Fibroblast of the aortic adventitia (primary cell): ENCODE data around the gene RAPGEF2. TPM values are rescaled to one million over a fixed set of nuclear protein-coding genes. Genes with fewer than 3 reads are reported as not detected.
A peak's percentile ranks its signal among the peaks of the same experiment; 100 is the strongest.

ENCODE experiments used
- DNase-seq: peaks from one replicate; pipeline ENCODE4 v3.0.0-alpha.2; 2010; ENCODE audit warnings: low read depth
- H3K4me3 ChIP-seq: 2 replicates; pipeline ENCODE4 v1.5.1; 2011; ENCODE audit warnings: low read depth, mild to moderate bottlenecking, control low read depth, low read length, moderate library complexity
- total RNA-seq: library from RNA; depleted of rRNA; stranded (reverse); fragments of >200 nt; gene quantifications from 2 replicates; pipeline ENCODE4 v1.2.3, GENCODE V29; 2012; ENCODE audit warnings: low replicate concordance
- TF ChIP-seq, protein P1 (sequence below): IDR thresholded peaks from 2 replicates; pipeline ENCODE4 v1.5.1; 2011; ENCODE audit warnings: mild to moderate bottlenecking, low read length, control low read depth, inconsistent platforms; ENCODE audit not compliant: insufficient read depth

The RAPGEF2 gene
- total RNA-seq, 1 donor = 44.0 TPM

DNA sequence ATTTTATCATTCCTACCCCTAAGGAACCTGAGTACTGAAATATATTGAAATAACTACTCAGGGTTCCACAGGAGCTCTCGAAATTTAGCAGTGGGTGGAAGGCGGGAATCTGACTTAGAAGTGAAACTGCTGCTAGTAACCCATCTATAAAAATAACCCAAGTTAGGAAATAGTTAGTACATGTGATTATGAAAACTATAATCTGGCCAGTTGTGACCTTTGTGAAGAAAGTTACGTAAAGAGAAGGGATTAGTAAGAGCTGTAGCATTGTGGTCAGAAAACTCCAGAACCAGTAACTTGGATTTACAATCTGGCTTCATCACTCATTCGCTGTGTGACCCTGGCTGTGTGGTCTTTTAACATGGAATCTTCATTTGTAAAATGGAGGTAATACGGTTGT lies 175.5 kb downstream of the RAPGEF2 start:
- TF ChIP-seq, protein P1, sequence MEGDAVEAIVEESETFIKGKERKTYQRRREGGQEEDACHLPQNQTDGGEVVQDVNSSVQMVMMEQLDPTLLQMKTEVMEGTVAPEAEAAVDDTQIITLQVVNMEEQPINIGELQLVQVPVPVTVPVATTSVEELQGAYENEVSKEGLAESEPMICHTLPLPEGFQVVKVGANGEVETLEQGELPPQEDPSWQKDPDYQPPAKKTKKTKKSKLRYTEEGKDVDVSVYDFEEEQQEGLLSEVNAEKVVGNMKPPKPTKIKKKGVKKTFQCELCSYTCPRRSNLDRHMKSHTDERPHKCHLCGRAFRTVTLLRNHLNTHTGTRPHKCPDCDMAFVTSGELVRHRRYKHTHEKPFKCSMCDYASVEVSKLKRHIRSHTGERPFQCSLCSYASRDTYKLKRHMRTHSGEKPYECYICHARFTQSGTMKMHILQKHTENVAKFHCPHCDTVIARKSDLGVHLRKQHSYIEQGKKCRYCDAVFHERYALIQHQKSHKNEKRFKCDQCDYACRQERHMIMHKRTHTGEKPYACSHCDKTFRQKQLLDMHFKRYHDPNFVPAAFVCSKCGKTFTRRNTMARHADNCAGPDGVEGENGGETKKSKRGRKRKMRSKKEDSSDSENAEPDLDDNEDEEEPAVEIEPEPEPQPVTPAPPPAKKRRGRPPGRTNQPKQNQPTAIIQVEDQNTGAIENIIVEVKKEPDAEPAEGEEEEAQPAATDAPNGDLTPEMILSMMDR = no peak
- peak; percentile 34 for DNase-seq
- no peak overlapping the region for H3K4me3 ChIP-seq

DNA sequence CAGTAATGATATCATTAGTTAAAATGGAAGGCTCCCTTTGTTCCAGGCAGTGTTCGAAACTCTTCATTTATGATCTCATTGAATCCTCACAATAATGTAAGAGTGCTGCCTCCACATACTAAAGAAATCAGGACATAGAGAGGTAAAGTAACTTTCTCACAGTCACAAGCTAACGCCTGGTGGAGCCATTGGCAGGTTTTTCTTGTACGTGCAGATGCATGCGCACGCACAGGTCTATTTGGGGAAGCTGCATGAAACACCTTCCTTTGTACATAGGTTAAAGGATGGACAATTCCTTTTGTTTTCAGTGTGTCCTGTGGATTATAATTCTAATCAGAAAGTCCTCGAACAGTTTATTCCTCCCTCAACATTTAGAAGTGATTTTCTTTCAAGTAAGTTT lies 176.2 kb downstream of the RAPGEF2 start:
- TF ChIP-seq, protein P1 = no peak
- DNase-seq = no peak

GRCh38 chr4:159280442-159281172 lies 177.7 kb downstream of the RAPGEF2 start:
- TF ChIP-seq, protein P1 = no peak
- H3K4me3 ChIP-seq = no peak overlapping the region
- no peak for DNase-seq

More for the DNA sequence above, 176.2 kb downstream of the RAPGEF2 start:
- no peak overlapping the region for H3K4me3 ChIP-seq

DNA sequence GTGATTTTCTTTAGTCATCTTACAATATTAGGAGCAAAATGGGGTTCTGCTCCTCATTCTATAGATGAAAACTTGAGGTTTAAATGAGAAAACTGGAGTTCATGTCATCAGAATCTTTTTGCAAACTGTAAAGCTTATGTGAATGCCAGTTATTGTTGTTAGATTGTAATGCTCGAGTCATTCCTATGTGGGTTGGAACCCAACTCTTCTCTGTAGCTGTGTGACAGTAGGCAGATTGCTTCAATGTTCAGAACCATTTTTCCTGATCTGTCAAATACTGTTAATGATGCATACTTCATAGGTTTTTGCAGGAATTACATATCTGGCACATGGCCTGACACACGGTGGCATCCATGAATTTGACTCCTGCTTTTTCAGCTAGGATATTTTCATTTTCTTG lies 178.9 kb downstream of the RAPGEF2 start:
- H3K4me3 ChIP-seq = no peak overlapping the region
- TF ChIP-seq, protein P1 = no peak
- DNase-seq = peak; percentile 27

DNA sequence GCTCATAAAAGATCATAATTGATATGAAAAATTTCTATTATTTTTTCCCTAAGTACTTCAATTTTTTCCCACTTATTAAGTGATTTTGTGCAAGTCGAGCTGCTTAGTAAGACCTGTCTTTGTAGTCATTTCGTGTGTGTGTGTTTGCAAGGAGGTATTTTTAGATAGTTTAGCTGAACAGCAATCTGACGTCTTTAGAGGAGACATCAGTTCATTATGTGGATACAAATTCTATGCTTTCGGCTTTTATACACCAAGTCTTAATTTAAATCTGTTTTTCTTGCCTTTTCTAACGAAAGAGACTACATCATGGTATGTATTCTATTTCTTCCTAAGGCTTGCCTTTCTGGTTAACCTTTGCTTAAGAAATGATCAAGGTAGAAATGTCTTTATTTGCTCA lies 179.4 kb downstream of the RAPGEF2 start:
- H3K4me3 ChIP-seq = no peak overlapping the region
- no peak for DNase-seq
- TF ChIP-seq, protein P1 = no peak

DNA sequence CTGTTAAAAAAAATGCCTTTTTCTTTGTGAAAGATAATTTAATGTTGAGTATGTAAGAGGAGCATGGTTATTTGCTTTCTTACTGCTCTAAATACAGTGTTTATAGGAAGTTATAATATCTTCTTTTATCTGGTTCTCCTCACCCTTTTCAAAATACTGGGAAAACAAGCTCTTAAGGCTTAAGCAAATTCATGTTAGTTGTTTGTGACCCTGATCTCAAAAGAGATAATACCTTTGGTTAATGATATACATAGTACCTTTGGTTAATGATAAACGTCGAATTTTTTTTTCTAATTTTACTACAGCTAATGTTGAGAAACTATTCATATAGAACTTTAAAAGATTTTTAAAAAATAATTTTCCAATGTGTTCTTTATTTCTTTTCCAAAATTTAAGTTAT lies 180.1 kb downstream of the RAPGEF2 start:
- H3K4me3 ChIP-seq = no peak overlapping the region
- DNase-seq = no peak
- TF ChIP-seq, protein P1 = no peak

- peak; percentile 88 for DNase-seq
- H3K4me3 ChIP-seq = peak overlapping the region; percentile 20
- TF ChIP-seq, protein P1 = no peak
Measured at GRCh38 chr4:159283696-159284095, 180.8 kb downstream of the RAPGEF2 start.
